ENCODE results near the gene FARP2.
"Not testable (repeated sequence)": the region's sequence is repeated elsewhere in the genome, so short reads cannot be mapped to it uniquely, and the experiment has no call there.

The FARP2 gene

DNA sequence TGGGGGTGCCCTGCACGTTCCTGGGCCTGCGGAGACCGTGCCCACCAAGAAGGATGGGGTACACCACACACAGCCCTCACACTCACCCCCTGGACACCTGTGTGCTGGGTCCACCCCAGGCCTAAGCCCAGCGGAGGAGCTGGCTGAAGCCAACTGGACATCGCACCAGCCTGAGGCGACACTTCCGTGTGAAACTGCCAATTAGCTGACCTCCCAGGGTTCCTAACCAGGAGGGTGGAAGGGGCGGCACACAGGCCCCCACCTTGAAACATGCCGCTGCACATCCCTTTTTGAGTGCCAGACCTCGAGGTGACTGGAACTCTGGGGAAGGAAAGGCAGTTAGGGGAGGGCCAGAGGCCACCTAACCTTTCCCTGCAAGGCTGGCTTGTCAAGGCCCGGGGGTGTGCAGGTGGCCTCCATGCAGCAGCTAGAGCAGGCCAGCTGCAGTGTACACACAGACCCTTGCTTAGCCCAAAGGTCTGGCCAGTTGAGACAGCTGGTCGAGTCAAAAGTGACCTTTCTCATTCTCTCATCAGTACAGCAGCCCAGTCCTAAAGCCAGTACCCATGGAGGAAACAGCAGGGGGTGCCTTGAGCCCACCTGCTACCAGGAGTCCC, 147.8 kb downstream of the FARP2 start:
- H3K27ac ChIP-seq = no peak overlapping the region
- H3K4me2 ChIP-seq (ENCODE audit: low read length) = no peak overlapping the region
- H3K9ac ChIP-seq = no peak overlapping the region
- H3K9me3 ChIP-seq (ENCODE audit: control insufficient read depth, low read length) = no peaks in the 10 kb centered on the region
- no peaks in the 10 kb centered on the region for H3K36me3 ChIP-seq (ENCODE audit: control insufficient read depth, insufficient read depth, low read length)
- H3K79me2 ChIP-seq = peaks cover 15% of the 10 kb centered on the region
- no peak overlapping the region for H3K4me3 ChIP-seq (ENCODE audit: low read depth, low read length)
- TF ChIP-seq, protein P1, sequence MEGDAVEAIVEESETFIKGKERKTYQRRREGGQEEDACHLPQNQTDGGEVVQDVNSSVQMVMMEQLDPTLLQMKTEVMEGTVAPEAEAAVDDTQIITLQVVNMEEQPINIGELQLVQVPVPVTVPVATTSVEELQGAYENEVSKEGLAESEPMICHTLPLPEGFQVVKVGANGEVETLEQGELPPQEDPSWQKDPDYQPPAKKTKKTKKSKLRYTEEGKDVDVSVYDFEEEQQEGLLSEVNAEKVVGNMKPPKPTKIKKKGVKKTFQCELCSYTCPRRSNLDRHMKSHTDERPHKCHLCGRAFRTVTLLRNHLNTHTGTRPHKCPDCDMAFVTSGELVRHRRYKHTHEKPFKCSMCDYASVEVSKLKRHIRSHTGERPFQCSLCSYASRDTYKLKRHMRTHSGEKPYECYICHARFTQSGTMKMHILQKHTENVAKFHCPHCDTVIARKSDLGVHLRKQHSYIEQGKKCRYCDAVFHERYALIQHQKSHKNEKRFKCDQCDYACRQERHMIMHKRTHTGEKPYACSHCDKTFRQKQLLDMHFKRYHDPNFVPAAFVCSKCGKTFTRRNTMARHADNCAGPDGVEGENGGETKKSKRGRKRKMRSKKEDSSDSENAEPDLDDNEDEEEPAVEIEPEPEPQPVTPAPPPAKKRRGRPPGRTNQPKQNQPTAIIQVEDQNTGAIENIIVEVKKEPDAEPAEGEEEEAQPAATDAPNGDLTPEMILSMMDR (IDR thresholded peaks at IDR 0.05) = no peak
- H2AFZ ChIP-seq = no peak overlapping the region
- H3K27me3 ChIP-seq (ENCODE audit: control insufficient read depth, insufficient read depth, low read length) = no peaks in the 10 kb centered on the region
- H3K4me1 ChIP-seq = peaks cover 5% of the 10 kb centered on the region

DNA sequence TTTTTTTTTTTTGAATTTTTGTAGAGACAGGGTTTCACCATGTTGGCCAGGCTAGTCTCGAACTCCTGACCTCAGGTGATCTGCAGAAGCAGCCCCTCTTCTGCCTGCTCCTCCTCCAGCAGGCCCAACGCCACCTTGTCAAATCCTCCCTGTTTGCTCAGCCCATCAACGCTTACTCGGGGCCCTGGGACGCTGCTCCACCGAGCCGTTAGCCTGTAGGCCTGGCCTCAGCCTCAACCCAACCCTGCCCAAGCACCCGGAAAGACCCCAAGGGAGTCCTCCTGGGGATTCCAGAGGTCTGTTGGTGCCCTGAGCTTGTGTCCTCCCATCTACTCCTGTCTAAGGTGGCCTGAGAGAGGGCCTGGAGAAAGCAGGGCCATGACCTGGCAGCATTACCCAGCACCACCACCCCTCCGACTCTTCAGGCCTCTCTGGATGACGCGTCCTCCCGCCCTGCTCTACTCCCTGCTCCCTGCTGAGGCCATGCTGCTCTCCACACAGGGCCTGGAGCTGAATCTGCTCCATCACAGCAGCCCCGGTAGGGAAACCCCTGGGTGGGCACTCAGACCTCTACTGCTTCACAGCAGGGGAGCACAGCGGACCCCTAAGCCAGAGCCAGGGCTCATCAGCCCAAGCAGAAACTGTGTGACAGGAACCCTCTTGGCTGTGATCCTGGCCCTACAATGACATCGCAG, 149.1 kb downstream of the FARP2 start:
- H3K9ac ChIP-seq = no peak overlapping the region
- peaks cover 10% of the 10 kb centered on the region for H3K4me1 ChIP-seq
- H2AFZ ChIP-seq = no peak overlapping the region
- no peak overlapping the region for H3K4me2 ChIP-seq (ENCODE audit: low read length)
- H3K79me2 ChIP-seq = peaks cover 15% of the 10 kb centered on the region
- no peaks in the 10 kb centered on the region for H3K27me3 ChIP-seq (ENCODE audit: control insufficient read depth, insufficient read depth, low read length)
- no peaks in the 10 kb centered on the region for H3K36me3 ChIP-seq (ENCODE audit: control insufficient read depth, insufficient read depth, low read length)
- H3K4me3 ChIP-seq (ENCODE audit: low read depth, low read length) = no peak overlapping the region
- H3K9me3 ChIP-seq (ENCODE audit: control insufficient read depth, low read length) = no peaks in the 10 kb centered on the region
- TF ChIP-seq, protein P1 (IDR thresholded peaks at IDR 0.05) = no peak
- no peak overlapping the region for H3K27ac ChIP-seq

DNA sequence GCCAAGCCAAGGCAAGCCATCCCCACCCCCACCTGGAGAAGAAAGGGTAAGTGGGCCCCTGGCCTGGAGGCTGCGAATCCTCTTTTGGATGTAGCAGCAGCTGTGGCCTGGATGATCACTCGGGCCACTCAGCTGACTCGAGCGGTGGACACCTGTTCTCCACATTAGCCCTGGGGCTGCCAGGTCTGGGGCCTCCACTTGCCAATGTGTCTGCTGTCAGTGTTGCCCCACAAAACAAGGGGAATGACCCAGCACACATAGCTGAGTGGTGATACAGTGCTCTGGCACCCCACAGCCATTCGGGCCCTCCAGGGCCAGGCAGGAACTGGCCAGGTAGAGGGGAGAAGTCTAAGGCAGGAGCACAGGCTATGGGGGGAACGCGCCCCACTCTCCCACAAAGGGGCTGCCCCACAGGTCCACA, 149.7 kb downstream of the FARP2 start:
- no peaks in the 10 kb centered on the region for H3K27me3 ChIP-seq (ENCODE audit: control insufficient read depth, insufficient read depth, low read length)
- no peaks in the 10 kb centered on the region for H3K9me3 ChIP-seq (ENCODE audit: control insufficient read depth, low read length)
- H3K4me3 ChIP-seq (ENCODE audit: low read depth, low read length) = no peak overlapping the region
- no peak overlapping the region for H3K27ac ChIP-seq
- H3K9ac ChIP-seq = no peak overlapping the region
- TF ChIP-seq, protein P1 (IDR thresholded peaks at IDR 0.05) = no peak
- no peak overlapping the region for H2AFZ ChIP-seq
- H3K4me2 ChIP-seq (ENCODE audit: low read length) = no peak overlapping the region
- H3K4me1 ChIP-seq = peaks cover 10% of the 10 kb centered on the region
- peaks cover 15% of the 10 kb centered on the region for H3K79me2 ChIP-seq
- no peaks in the 10 kb centered on the region for H3K36me3 ChIP-seq (ENCODE audit: control insufficient read depth, insufficient read depth, low read length)

DNA sequence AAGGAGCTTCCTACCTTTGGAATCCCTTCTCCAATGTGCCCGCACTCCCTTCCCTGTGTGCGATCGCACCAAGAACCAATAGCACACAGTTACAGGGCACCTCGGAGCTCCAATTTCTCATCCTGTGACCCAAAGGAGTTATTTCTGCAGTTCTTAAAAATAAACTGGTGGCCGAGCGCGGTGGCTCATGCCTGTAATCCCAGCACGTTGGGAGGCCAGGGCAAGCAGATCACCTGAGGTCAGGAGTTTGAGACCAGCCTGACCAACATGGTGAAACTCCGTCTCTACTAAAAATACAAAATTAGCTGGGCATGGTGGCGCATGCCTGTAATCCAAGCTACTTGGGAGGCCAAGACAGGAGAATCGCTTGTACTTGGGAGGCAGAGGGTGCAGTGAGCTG, 150.2 kb downstream of the FARP2 start:
- not testable (repeated sequence) for H3K9ac ChIP-seq; H3K4me3 ChIP-seq (ENCODE audit: low read depth, low read length); H3K9me3 ChIP-seq (ENCODE audit: control insufficient read depth, low read length); H2AFZ ChIP-seq; H3K4me1 ChIP-seq; H3K27me3 ChIP-seq (ENCODE audit: control insufficient read depth, insufficient read depth, low read length); H3K4me2 ChIP-seq (ENCODE audit: low read length); H3K27ac ChIP-seq; H3K36me3 ChIP-seq (ENCODE audit: control insufficient read depth, insufficient read depth, low read length)
- H3K79me2 ChIP-seq = peaks cover 15% of the 10 kb centered on the region

DNA sequence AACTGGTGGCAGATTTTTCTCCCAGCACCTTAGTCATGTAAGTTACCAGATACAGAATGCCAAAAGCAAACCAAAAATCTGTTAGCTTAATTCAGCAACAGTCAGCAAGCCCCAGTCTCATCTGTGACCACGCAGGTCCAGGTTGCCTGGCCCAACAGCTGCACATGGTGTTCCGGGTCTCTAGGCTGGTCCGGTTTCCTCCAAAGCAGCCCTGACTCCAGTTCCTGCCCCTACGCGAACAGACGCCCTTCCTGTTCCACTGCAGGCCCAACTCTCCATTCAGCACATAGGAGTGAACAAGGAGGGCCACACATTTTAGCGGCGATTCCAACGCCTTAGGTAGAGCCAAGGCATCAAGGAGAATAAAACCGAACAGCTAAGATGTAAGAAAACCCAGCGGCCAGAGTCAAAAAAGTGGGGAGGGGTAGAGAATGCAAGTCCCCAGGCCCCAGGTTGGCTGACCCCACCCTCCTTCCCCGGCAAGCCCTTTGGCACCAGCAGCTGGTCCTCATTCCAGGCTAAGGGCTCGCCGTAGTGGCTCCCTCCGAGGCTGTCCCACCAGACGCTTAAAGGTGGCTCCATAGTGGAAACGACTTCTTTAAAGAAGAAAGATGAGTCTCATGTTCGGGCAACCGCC, 150.8 kb downstream of the FARP2 start:
- Histone ChIP-seq H3K9ac (no peak overlapping the region), H3K4me1 (peaks cover 10% of the 10 kb centered on the region)
- TF ChIP-seq, protein P1 (IDR thresholded peaks at IDR 0.05) = no peak

More for the DNA sequence above, 150.8 kb downstream of the FARP2 start:
- Histone ChIP-seq H3K4me2 (ENCODE audit: low read length) (peak overlapping the region; percentile 100), H2AFZ (no peak overlapping the region), H3K4me3 (ENCODE audit: low read depth, low read length) (peak overlapping the region; percentile 82), H3K27me3 (ENCODE audit: control insufficient read depth, insufficient read depth, low read length) (no peaks in the 10 kb centered on the region), H3K27ac (no peak overlapping the region), H3K36me3 (ENCODE audit: control insufficient read depth, insufficient read depth, low read length) (no peaks in the 10 kb centered on the region), H3K9me3 (ENCODE audit: control insufficient read depth, low read length) (no peaks in the 10 kb centered on the region), H3K79me2 (peaks cover 15% of the 10 kb centered on the region)

All from parathyroid adenoma (tissue), 2 donors.